Renal cortical epithelial cell (primary cell): ENCODE results near the gene UST. TPM values are rescaled to one million over a fixed set of nuclear protein-coding genes. Genes with fewer than 3 reads are reported as not detected.
A peak's percentile ranks its signal among the peaks of the same experiment; 100 is the strongest.
"Not testable (repeated sequence)": the region's sequence is repeated elsewhere in the genome, so short reads cannot be mapped to it uniquely, and the experiment has no call there.

Experiments used
- DNase-seq: peaks from one replicate; pipeline ENCODE4 v3.0.0-alpha.2; 2011; ENCODE audit warnings: low read depth
- total RNA-seq: library from RNA; depleted of rRNA; stranded (reverse); fragments of >200 nt; gene quantifications from 2 replicates; pipeline ENCODE4 v1.2.3, GENCODE V29; 2014

The UST gene
- total RNA-seq, 1 donor from 2014 or later: 2.8 TPM

- no peak for DNase-seq
Observed at GRCh38 chr6:148836751-148837150, 89.9 kb downstream of the UST start.

- peak; percentile 36 for DNase-seq
Observed at GRCh38 chr6:148837941-148838340, 91.1 kb downstream of the UST start.

- no peak for DNase-seq
Observed at GRCh38 chr6:148839044-148839443, 92.2 kb downstream of the UST start.

DNA sequence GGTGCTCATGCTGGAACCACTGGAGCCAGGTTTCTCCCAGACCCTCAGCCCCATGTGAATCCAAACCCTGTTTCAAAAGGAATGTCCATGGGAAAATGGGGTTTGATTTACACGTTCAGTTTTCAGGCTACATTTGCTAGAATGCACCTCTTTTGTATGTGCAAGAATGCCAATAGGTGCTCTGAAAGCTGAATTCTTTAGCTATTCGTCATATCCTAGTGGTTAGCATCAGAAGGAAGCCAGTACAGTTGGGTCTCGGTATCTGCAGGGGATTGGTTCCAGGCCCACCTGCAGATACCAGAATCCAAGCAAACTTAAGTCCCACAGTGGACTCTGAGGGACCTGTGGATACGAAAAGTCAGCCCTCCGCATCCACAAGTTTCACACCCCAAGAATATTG lies 93.4 kb downstream of the UST start:
- DNase-seq: peak; percentile 14

DNA sequence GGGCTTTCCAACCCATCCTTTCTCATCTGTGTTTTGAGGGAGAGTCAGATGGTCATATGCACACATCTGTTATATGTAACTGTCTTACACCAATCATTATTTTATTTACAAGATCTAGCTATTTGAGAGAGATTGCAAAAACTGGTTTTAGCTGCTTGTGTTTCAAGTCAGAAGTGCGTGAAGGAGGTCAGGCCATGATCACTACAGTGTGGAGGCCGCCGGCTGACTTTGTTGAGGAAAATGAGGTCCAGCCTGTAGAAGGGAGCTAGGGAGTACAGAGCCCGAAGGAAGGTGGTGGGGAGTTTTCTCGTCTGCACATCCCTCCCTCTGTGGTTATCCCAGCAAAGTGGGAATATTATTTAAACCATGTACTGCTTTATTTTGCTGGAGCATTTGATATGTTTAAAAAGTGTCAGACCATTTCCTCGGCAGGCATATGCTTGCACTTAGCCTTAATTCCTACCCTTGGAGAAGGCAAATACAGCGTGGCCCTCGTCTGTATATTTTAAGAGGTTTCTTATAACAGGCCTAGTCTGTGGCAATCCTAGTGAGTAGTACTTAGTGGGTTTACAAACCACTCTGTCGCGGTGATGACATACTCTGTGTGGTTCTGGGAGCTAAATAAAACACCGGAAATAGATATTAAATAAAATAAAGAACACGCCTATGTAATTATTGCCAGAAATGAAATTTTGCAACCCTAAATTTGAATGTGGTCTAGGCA lies 95.6 kb downstream of the UST start:
- no peak for DNase-seq

DNA sequence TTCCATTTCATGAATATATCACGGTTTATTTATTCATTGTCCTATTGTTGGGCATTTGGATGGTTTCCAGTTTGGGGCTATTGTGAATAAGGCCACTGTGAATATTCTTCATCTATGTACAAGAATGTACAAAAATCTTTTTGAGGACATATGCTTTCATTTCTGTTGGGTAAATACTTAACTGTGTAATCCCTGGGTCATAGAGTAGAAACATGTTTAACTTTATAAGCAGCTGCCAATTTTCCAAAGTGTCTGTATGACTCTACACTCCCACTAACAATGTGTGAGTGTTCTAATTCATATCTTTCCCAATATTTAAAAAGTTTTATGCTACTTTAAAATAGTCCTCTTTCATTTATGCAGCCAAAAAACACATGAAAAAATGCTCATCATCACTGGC lies 98.6 kb downstream of the UST start:
- DNase-seq: no peak

GRCh38 chr6:148846778-148847761 lies 100.2 kb downstream of the UST start:
- DNase-seq: no peak

DNA sequence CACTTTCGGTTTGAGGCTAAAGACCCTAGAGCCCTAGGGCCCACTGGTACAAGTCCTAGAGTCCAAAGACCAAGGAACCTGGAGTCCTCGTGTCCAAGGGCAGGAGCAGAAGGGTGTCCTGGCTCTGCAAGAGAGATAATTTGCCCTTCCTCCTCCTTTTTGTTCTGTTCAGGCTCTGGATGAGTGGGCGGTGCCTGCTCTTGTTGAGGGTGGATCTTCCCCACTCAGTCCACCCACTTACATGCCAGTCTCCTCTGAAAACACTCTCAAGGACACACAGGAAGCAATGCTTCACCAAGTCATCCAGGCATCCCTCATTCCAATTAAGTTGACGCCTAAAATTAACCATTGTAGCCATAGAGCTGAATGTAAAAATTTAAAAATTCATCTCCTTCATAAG lies 102.1 kb downstream of the UST start:
- DNase-seq: no peak

- DNase-seq: not testable (repeated sequence)
Observed at GRCh38 chr6:148849449-148849848, 102.6 kb downstream of the UST start.

DNA sequence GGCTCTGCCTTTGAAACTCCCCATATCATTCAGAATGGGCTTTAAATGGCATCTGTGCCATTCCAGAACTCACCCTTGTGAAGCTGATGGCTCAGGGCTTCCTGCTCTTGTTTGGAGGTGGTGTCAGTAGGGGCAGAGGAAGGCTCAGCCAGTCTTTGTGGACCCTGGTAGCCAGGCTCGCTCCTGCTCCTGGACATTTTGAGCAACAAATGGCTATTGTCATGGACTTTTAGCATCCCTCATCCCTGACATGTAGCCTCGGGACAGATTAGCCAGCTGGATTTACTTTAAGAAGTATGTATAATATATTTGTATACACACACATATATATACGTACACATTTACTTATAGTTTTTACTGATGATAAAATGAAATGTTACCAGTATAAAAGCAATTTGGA lies 104.1 kb downstream of the UST start:
- DNase-seq: no peak

GRCh38 chr6:148851683-148852556 lies 105.1 kb downstream of the UST start:
- no peak for DNase-seq

DNA sequence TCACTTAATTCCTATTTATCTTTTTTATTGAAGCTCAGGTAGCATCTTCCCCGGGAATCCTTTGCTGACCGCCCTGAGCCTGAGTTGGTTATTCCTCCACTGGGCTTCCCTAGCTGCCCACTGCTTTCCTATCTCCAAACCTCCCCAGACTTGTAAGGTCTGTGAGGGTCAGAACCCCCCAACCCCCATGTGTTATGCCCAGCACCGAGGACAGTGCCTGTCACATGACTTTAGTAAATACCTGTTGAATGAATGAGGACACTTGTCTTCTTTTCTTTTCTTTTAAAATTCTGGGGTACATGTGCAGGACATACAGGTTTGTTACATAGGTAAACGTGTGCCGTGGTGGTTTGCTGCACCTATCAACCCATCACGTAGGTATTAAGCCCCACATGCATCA lies 105.9 kb downstream of the UST start:
- DNase-seq: no peak

- not testable (repeated sequence) for DNase-seq
Observed at GRCh38 chr6:148853113-148853512, 106.3 kb downstream of the UST start.

GRCh38 chr6:148854096-148854495 lies 107.3 kb downstream of the UST start:
- DNase-seq: no peak

GRCh38 chr6:148854992-148855391 lies 108.2 kb downstream of the UST start:
- DNase-seq: no peak

DNA sequence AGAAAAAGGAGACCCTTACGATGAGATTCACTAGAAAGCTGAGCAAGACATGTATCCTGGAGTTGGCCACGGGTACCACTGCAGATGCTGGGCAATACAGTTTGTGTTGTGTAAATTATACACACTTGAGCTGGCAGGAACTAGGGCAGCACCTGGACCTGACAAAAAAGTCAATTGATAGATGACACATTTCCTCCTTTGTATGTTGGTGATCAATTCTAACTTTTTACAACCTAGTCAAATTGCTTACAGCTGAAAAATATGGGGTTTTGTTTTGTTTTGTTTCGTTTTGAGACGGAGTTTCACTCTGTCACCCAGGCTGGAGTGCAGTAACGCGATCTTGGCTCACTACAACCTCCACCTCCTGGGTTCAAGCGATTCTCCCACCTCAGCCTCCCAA lies 108.9 kb downstream of the UST start:
- DNase-seq: no peak

DNA sequence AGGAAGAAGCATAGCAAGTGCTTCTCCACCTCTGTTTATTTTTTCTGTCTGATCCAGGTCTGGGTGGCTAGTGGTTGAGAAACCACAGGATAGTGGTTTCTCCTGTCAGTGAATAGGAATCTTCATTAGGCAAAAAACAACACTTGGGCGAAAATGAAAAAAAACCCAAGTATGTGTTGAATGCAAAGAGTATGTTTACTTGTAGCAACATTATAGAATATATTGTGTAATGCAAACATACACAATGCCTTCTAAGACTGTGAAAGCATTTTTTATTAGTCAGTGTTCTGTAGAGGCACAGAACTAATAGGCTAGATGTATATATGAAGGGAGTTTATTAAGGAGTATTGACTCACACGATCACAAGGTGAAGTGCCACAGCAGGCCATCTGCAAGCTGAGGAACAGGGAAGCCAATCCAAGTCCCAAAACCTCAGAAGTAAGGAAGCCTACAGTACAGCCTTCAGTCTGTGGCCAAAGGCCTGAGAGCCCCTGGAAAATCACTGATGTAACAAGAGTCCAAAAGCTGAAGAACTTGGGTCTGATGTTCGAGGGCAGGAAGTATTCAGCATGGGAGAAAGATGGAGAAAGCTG lies 111.1 kb downstream of the UST start:
- peak; percentile 28 for DNase-seq

GRCh38 chr6:148864132-148864531 lies 117.3 kb downstream of the UST start:
- not testable (repeated sequence) for DNase-seq

DNA sequence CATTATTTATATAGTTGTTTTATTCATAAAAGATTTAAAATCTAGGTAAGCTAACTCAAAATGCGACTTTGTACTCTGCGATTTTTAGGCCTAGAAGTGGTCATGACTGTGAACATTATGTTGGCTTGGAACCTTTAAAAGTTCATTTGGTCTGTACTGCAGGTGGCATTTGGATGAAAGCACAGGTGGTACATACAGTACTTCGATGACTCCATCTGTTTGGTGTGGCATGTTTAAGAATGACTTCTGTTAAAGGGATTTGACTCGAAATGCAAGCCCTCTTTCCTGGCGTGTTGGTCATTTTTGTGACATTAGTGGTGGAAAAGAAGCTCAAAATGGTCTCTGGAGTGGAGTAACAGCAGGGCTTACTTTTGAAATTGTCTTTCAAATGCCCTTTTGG lies 118.1 kb downstream of the UST start:
- no peak for DNase-seq

- DNase-seq: no peak
Observed at GRCh38 chr6:148866657-148867268, 119.9 kb downstream of the UST start.

GRCh38 chr6:148867862-148868261 lies 121.0 kb downstream of the UST start:
- DNase-seq: no peak
